ENCODE data around the gene ATP5PB.

Gene ATP5PB

GRCh38 chr1:111466480-111466879 lies 17.2 kb downstream of the ATP5PB start:
- no peak for DNase-seq (ENCODE audit: low read depth)
- TF ChIP-seq MAX (IDR thresholded peaks at IDR 0.05; ENCODE audit: low read depth, low read length) (no peak), POLR2A (IDR thresholded peaks at IDR 0.05; ENCODE audit: extremely low read depth, insufficient read length) (no peak), MYC (IDR thresholded peaks at IDR 0.05; ENCODE audit: low read depth, low read length) (no peak), CTCF (IDR thresholded peaks at IDR 0.05; ENCODE audit: low read depth, low read length) (no peak)
- H3K4me3 ChIP-seq (ENCODE audit: low read depth, low read length), result no peak overlapping the region

- no peak overlapping the region for H3K4me3 ChIP-seq (ENCODE audit: low read depth, low read length)
- no peak for DNase-seq (ENCODE audit: low read depth)
- TF ChIP-seq MAX (IDR thresholded peaks at IDR 0.05; ENCODE audit: low read depth, low read length), result no peak
- TF ChIP-seq CTCF (IDR thresholded peaks at IDR 0.05; ENCODE audit: low read depth, low read length), result peak; percentile 3
These were observed 18.8 kb downstream of the ATP5PB start for GRCh38 chr1:111467865-111468716.

GRCh38 chr1:111468717-111469100 lies 19.4 kb downstream of the ATP5PB start:
- no peak overlapping the region for H3K4me3 ChIP-seq (ENCODE audit: low read depth, low read length)
- TF ChIP-seq CTCF (IDR thresholded peaks at IDR 0.05; ENCODE audit: low read depth, low read length) (no peak), MYC (IDR thresholded peaks at IDR 0.05; ENCODE audit: low read depth, low read length) (no peak), MAX (IDR thresholded peaks at IDR 0.05; ENCODE audit: low read depth, low read length) (no peak), POLR2A (IDR thresholded peaks at IDR 0.05; ENCODE audit: extremely low read depth, insufficient read length) (no peak)
- no peak for DNase-seq (ENCODE audit: low read depth)

GRCh38 chr1:111469539-111469938 lies 20.3 kb downstream of the ATP5PB start:
- DNase-seq (ENCODE audit: low read depth), result no peak
- TF ChIP-seq CTCF (IDR thresholded peaks at IDR 0.05; ENCODE audit: low read depth, low read length), result no peak
- no peak for TF ChIP-seq POLR2A (IDR thresholded peaks at IDR 0.05; ENCODE audit: extremely low read depth, insufficient read length)
- no peak for TF ChIP-seq MYC (IDR thresholded peaks at IDR 0.05; ENCODE audit: low read depth, low read length)
- TF ChIP-seq MAX (IDR thresholded peaks at IDR 0.05; ENCODE audit: low read depth, low read length), result no peak
- H3K4me3 ChIP-seq (ENCODE audit: low read depth, low read length), result no peak overlapping the region

- TF ChIP-seq CTCF (IDR thresholded peaks at IDR 0.05; ENCODE audit: low read depth, low read length), result no peak
- no peak for TF ChIP-seq POLR2A (IDR thresholded peaks at IDR 0.05; ENCODE audit: extremely low read depth, insufficient read length)
- no peak for TF ChIP-seq MAX (IDR thresholded peaks at IDR 0.05; ENCODE audit: low read depth, low read length)
- no peak for TF ChIP-seq MYC (IDR thresholded peaks at IDR 0.05; ENCODE audit: low read depth, low read length)
These were observed 21.3 kb downstream of the ATP5PB start for GRCh38 chr1:111470596-111470995.

More at GRCh38 chr1:111470596-111470995, 21.3 kb downstream of the ATP5PB start:
- H3K4me3 ChIP-seq (ENCODE audit: low read depth, low read length), result peak overlapping the region; percentile 14
- no peak for DNase-seq (ENCODE audit: low read depth)

Data from NB4 (cell line).